HepG2 (cell line): Measurements from ENCODE around the gene FGF3.

ENCODE experiments used
- HMG20B ChIP-seq: conservative IDR thresholded peaks from 2 replicates; pipeline ENCODE4 v1.6.1; 2016; ENCODE audit warnings: missing genetic modification reagents, missing compliant biosample characterization
- MXD4 ChIP-seq: IDR thresholded peaks from 2 replicates; pipeline ENCODE4 v1.6.1; 2016; ENCODE audit warnings: mild to moderate bottlenecking, missing biosample characterization, missing genetic modification reagents
- POLR2AphosphoS5 ChIP-seq: IDR thresholded peaks from 2 replicates; pipeline ENCODE4 v1.6.1; 2012; ENCODE audit warnings: low read depth, low read length
- U2AF1 ChIP-seq: fragments of 200-400 bp; formaldehyde crosslinking; optimal IDR thresholded peaks from 2 replicates; pipeline ENCODE3; 2017; ENCODE audit warnings: mild to moderate bottlenecking, low read depth, low read length
- ZNF234 ChIP-seq: sonication (generic); formaldehyde crosslinking; conservative IDR thresholded peaks from 2 replicates; pipeline ENCODE4 v1.5.1; 2020; ENCODE audit warnings: mild to moderate bottlenecking, missing genetic modification reagents
- ZSCAN29 ChIP-seq: sonication (generic); formaldehyde crosslinking; conservative IDR thresholded peaks from 2 replicates; pipeline ENCODE4 v1.4.0; 2020; ENCODE audit warnings: mild to moderate bottlenecking, missing genetic modification reagents

DNA sequence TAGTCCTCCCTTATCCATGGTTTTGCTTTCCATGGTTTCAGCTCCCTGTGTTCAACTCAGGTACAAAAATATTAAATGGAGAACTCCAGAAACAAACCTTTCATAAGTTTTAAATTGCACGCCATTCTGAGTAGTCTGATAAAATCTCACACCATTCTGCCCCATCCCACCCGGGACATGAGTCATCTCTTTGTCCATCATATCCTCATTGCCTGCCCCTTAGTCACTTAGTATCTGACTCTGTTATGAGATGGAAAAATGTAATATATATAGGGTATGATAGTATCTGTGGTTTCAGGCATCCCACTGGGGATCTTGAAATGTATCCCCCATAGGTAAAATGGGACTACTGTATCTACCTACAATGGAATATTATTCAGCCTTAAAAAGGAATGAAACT is 35.5 kb upstream of the FGF3 start:
- TF ChIP-seq MXD4 (CRISPR knock-in tag) (no peak), ZNF234 (CRISPR knock-in tag) (no peak), POLR2AphosphoS5 (no peak), ZSCAN29 (CRISPR knock-in tag) (no peak), HMG20B (CRISPR knock-in tag) (no peak), U2AF1 (no peak)
